Fibroblast of skin of right biceps (primary cell): ENCODE measurements around the gene DNAJC22.
"Not testable (repeated sequence)": the region's sequence is repeated elsewhere in the genome, so short reads cannot be mapped to it uniquely, and the experiment has no call there.

Experiments
- DNase-seq: peaks from one replicate; pipeline ENCODE4 v3.0.0-alpha.2; 2013

The DNAJC22 gene

DNA sequence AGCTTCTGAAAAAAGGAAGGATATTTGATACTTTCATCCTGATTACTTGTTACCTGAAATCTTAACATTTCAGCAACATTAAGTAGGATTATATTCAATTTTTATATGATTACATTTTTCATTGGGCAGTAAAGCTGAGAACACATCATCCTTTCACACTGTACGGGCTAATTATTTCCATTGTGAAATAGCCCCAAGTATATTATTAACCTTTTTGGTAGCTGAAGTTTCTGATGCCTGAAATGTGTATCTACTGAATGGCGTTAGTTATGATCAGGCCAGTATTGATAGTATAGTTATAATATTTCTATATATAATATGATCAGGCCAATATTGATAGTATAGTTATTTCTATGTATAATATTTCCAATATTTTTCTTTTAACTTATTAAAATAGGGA lies 30.7 kb downstream of the DNAJC22 start:
- no peak for DNase-seq

DNA sequence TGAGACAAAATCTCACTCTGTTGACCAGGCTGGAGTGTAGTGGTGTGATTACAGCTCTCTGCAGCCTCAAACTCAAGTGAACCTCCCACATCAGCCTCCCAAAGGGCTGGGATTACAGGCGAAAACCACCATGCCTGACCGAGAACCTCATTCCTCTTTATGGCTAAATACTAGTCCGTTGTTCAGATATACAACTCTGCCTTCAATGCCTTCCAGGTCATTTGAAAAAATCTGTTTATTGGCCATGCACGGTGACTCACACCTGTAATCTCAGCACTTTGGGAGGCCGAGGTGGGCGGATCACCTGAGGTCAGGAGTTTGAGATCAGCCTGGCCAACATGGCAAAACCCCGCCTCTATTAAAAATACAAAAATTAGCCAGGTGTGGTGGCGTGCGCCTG lies 33.5 kb downstream of the DNAJC22 start:
- not testable (repeated sequence) for DNase-seq

DNA sequence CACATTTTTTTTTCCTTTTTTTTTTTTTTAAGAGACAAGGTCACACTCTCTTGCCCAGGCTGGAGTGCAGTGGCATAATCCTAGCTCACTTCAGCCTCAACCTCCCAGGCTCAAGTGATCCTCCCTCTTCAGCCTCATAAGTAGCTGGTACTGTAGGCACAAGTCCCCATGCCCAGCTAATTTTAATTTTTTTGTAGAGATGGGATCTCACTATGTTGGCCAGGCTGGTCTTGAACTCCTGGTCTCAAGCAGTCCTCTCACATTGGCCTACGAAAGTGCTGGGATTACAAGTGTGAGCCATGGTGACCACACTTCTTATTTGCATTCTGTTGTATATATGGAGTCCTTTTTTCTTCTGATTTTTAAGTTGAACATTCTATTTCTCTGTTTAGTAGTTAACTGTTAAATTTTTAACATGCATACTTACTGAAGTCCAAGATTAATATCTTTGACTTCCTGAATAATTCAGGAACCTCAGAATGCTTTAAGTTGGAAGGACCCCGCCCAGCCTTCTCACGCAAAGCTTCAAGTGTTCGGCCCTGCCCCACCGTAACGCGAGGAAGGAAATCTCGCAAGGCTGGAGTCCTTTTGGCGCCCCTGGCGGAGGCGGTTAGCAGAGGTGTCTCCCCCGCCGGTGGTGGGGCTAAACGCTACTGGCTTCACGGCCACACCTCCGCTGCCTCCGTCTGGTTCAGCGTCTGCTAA lies 42.1 kb downstream of the DNAJC22 start:
- DNase-seq, result no peak

DNA sequence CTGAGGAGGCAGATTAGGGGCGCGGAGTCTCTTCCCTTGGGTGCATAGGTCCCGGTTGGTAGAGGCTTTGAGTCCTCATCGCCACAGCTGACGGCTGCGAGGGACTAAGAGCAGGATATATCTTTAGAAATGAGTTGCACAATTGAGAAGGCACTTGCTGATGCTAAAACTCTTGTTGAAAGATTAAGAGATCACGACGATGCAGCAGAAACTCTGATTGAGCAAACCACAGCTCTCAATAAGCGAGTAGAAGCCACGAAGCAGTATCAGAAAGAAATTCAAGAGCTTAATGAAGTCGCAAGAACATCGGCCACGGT lies 42.7 kb downstream of the DNAJC22 start:
- no peak for DNase-seq

DNA sequence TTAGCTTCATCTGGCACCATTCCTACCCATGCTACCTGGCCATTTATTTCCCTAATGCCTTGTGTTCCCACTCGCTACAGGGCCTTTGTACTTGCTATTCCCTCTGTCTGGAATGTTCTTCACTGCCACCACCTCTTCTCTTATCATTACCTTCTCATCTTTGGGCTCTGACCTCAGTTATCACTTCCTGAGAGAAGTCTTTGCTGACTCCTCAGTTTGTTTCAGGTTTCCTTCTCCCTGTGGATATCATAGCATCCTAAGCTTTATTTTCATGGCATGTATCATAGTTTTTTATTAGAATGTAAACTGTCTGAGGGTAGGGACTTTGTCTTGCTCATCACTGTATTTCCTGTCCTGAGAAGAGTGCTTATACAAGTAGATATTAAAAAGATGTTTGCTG lies 50.3 kb downstream of the DNAJC22 start:
- no peak for DNase-seq

DNA sequence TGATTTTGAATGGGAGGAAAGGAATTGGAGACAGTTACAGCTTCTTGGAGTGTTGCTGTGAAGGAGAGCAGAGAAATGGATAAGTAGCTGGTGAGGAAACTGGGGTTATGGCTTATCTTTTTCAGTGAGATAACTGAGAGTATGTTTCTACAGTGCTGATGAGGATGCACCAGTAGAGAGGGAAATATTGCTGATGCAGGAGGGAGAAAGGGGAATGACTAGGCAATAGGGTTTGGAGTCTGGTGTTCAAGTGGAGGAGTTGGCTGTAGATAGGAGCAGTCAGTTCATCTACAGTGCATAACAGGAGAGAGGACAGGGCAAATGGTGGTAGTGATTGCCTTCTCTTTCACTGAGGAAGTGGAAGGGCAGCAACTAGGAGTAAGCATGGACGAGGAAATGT lies 53.6 kb downstream of the DNAJC22 start:
- DNase-seq, result no peak
